Astrocyte (in vitro differentiated cells and primary cell): ENCODE results near the gene SLC39A9. TPM values are rescaled to one million over a fixed set of nuclear protein-coding genes. Genes with fewer than 3 reads are reported as not detected.
"Not testable (repeated sequence)": the region's sequence is repeated elsewhere in the genome, so short reads cannot be mapped to it uniquely, and the experiment has no call there.

Experiments
- DNase-seq: peaks from one replicate; pipeline ENCODE4 v3.0.0-alpha.2; 2010; ENCODE audit warnings: low read depth
- FAIRE-seq: peaks from 2 replicates; lab custom pipeline; 2011; peaks lifted over from hg19 to GRCh38; lab: Jason Lieb, UNC
- H2AFZ ChIP-seq: 2 replicates; pipeline ENCODE4 v1.6.0; 2012; ENCODE audit warnings: low read depth, low read length, inconsistent platforms
- H3K27ac ChIP-seq: 2 replicates; pipeline ENCODE4 v1.5.1; 2011; ENCODE audit warnings: low read depth, low read length, inconsistent platforms
- H3K27me3 ChIP-seq: 2 replicates; pipeline ENCODE4 v1.6.0; 2011; ENCODE audit warnings: low read length, inconsistent platforms; ENCODE audit not compliant: insufficient read depth
- H3K36me3 ChIP-seq: 2 replicates; pipeline ENCODE4 v1.5.1; 2011; ENCODE audit warnings: low read length, inconsistent platforms; ENCODE audit not compliant: insufficient read depth
- H3K4me1 ChIP-seq: 2 replicates; pipeline ENCODE4 v1.5.1; 2011; ENCODE audit warnings: low read length, inconsistent platforms; ENCODE audit not compliant: insufficient read depth
- H3K4me2 ChIP-seq: 2 replicates; pipeline ENCODE4 v1.6.0; 2012; ENCODE audit warnings: low read length, inconsistent platforms
- H3K4me3 ChIP-seq: 2 replicates; pipeline ENCODE4 v1.5.1; 2011; ENCODE audit warnings: low read depth, mild to moderate bottlenecking, low read length, inconsistent platforms; ENCODE audit not compliant: insufficient read depth
- H3K79me2 ChIP-seq: 2 replicates; pipeline ENCODE4 v1.6.0; 2012; ENCODE audit warnings: mild to moderate bottlenecking, low read length, inconsistent platforms; ENCODE audit not compliant: insufficient read depth
- H3K9ac ChIP-seq: 2 replicates; pipeline ENCODE4 v1.6.0; 2012; ENCODE audit warnings: mild to moderate bottlenecking, low read length, inconsistent platforms
- H3K9me3 ChIP-seq: 2 replicates; pipeline ENCODE4 v1.5.1; 2012; ENCODE audit warnings: low read depth, mild to moderate bottlenecking, low read length, inconsistent platforms; ENCODE audit not compliant: insufficient read depth
- H4K20me1 ChIP-seq: 2 replicates; pipeline ENCODE4 v1.6.0; 2012; ENCODE audit warnings: low read length, inconsistent platforms; ENCODE audit not compliant: insufficient read depth
- H3K27ac Mint-ChIP-seq: one replicate; pipeline ENCODE4 v1.8.0; 2021; ENCODE audit warnings: mild to moderate bottlenecking, mixed read lengths; ENCODE audit not compliant: unreplicated experiment
- H3K27me3 Mint-ChIP-seq: one replicate; pipeline ENCODE4 v1.8.0; 2021; ENCODE audit warnings: low read depth, mixed read lengths; ENCODE audit not compliant: unreplicated experiment
- H3K36me3 Mint-ChIP-seq: one replicate; pipeline ENCODE4 v1.8.0; 2021; ENCODE audit warnings: low read depth, mixed read lengths; ENCODE audit not compliant: unreplicated experiment
- H3K4me1 Mint-ChIP-seq: one replicate; pipeline ENCODE4 v1.8.0; 2021; ENCODE audit warnings: low read depth, mixed read lengths; ENCODE audit not compliant: unreplicated experiment
- H3K4me3 Mint-ChIP-seq: one replicate; pipeline ENCODE4 v1.8.0; 2021; ENCODE audit warnings: mild to moderate bottlenecking, moderate library complexity, mixed read lengths; ENCODE audit not compliant: unreplicated experiment
- H3K9me3 Mint-ChIP-seq: one replicate; pipeline ENCODE4 v1.8.0; 2021; ENCODE audit warnings: mild to moderate bottlenecking, mixed read lengths; ENCODE audit not compliant: unreplicated experiment
- EZH2 ChIP-seq: IDR thresholded peaks from 2 replicates; pipeline ENCODE4 v1.6.1; 2012; ENCODE audit warnings: mild to moderate bottlenecking, low read length, inconsistent platforms; ENCODE audit not compliant: insufficient read depth
- total RNA-seq: library from RNA; stranded (reverse); gene quantifications from 2 replicates; pipeline ENCODE4 v1.2.1, GENCODE V29; 2021
- TF ChIP-seq, protein P1 (sequence below): IDR thresholded peaks from 2 replicates; pipeline ENCODE4 v1.5.1; 2011; ENCODE audit warnings: low read depth, mild to moderate bottlenecking, inconsistent platforms, low read length, moderate library complexity; ENCODE audit not compliant: insufficient read depth

SLC39A9 gene
- total RNA-seq, 1 donor from 2014 or later = 69.5 TPM

DNA sequence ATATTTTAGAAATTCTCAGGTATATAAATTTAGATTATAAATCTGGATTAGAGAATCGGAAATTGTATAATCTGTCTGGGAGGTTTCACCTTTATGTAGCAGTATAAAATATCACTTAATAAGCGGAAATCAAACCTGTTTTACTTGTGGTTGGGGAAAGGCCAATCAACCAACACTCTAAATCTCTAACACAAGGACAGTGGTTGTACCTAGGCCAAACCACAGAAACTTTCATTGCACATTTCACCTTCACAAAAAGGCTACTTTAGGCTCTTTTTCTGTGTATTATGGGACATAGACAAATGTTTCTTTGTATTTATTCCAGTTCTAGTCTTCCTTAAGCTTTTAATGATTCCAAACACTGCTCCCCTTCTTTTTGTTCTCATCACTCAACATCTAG lies 20.2 kb upstream of the SLC39A9 start:
- H3K79me2 ChIP-seq = peaks cover 27% of the 10 kb centered on the region
- peaks cover 36% of the 10 kb centered on the region for H4K20me1 ChIP-seq

DNA sequence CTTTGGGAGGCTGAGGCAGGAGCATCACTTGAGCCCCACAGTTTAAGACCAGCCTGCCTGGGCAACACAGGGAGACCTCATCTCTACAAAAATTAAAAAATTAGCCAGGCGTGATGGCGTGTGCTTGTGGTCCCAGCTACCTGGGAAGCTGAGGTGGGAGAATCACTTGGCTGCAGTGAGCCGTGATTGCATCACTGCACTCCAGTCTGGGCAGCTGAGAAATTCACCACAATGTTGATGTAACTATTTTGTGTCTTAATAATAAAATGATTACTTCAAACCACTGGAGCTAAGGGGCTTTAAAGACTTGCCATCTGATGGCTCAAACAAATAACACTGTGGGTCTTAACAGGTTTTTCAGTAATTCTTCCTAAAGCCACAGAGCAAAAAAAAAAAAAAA lies 11.2 kb upstream of the SLC39A9 start:
- no peaks in the 10 kb centered on the region for H3K27me3 Mint-ChIP-seq
- no peak overlapping the region for H3K4me3 Mint-ChIP-seq
- Histone ChIP-seq H3K4me2 (no peak overlapping the region), H3K9ac (no peak overlapping the region), H4K20me1 (peaks cover 85% of the 10 kb centered on the region), H3K27ac (no peak overlapping the region), H3K9me3 (no peaks in the 10 kb centered on the region), H3K36me3 (peaks cover 40% of the 10 kb centered on the region), H3K4me1 (no peaks in the 10 kb centered on the region), H3K79me2 (peaks cover 99% of the 10 kb centered on the region), H3K27me3 (no peaks in the 10 kb centered on the region), H2AFZ (no peak overlapping the region), H3K4me3 (no peak overlapping the region)
- H3K36me3 Mint-ChIP-seq = peaks cover 7% of the 10 kb centered on the region
- peaks cover 5% of the 10 kb centered on the region for H3K4me1 Mint-ChIP-seq
- H3K9me3 Mint-ChIP-seq = no peaks in the 10 kb centered on the region
- peak overlapping the region; percentile 34 for H3K27ac Mint-ChIP-seq
- FAIRE-seq (no peak), DNase-seq (no peak)
- no peak for TF ChIP-seq EZH2

More for the DNA sequence above, 20.2 kb upstream of the SLC39A9 start:
- peaks cover 4% of the 10 kb centered on the region for H3K9me3 ChIP-seq
- no peak overlapping the region for H3K27ac ChIP-seq
- H3K4me3 ChIP-seq = no peak overlapping the region
- H3K9me3 Mint-ChIP-seq = no peaks in the 10 kb centered on the region
- TF ChIP-seq, protein P1, sequence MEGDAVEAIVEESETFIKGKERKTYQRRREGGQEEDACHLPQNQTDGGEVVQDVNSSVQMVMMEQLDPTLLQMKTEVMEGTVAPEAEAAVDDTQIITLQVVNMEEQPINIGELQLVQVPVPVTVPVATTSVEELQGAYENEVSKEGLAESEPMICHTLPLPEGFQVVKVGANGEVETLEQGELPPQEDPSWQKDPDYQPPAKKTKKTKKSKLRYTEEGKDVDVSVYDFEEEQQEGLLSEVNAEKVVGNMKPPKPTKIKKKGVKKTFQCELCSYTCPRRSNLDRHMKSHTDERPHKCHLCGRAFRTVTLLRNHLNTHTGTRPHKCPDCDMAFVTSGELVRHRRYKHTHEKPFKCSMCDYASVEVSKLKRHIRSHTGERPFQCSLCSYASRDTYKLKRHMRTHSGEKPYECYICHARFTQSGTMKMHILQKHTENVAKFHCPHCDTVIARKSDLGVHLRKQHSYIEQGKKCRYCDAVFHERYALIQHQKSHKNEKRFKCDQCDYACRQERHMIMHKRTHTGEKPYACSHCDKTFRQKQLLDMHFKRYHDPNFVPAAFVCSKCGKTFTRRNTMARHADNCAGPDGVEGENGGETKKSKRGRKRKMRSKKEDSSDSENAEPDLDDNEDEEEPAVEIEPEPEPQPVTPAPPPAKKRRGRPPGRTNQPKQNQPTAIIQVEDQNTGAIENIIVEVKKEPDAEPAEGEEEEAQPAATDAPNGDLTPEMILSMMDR = no peak
- no peak for TF ChIP-seq EZH2
- H3K4me1 Mint-ChIP-seq = peaks cover 4% of the 10 kb centered on the region
- no peak overlapping the region for H3K4me3 Mint-ChIP-seq
- no peak overlapping the region for H3K27ac Mint-ChIP-seq
- H3K4me1 ChIP-seq = no peaks in the 10 kb centered on the region
- no peaks in the 10 kb centered on the region for H3K27me3 Mint-ChIP-seq
- peaks cover 26% of the 10 kb centered on the region for H3K36me3 ChIP-seq
- no peaks in the 10 kb centered on the region for H3K27me3 ChIP-seq
- FAIRE-seq (no peak), DNase-seq (no peak)
- H3K36me3 Mint-ChIP-seq = peaks cover 17% of the 10 kb centered on the region
- no peak overlapping the region for H3K9ac ChIP-seq
- H3K4me2 ChIP-seq = no peak overlapping the region
- no peak overlapping the region for H2AFZ ChIP-seq

DNA sequence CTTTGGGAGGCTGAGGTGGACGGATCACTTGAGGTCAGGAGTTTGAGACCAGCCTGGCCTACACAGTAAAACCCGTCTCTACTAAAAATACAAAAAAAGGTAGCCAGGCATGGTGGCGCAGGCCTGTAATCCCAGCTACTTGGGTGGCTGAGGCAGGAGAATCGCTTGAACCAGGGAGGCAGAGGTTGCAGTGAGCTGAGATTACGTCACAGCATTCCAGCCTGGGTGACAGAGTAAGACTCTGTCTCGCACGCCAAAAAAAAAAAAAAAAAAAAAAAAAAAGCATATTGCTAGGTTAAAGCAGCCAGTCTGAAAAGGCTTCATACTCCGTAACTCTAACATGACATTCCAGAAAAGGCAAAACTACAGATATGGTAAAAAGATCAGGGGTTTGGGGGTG lies 7.1 kb upstream of the SLC39A9 start:
- Histone ChIP-seq H4K20me1 (peaks cover 79% of the 10 kb centered on the region), H3K79me2 (peaks cover 99% of the 10 kb centered on the region), H3K36me3 (peaks cover 49% of the 10 kb centered on the region)
- peak overlapping the region; percentile 20 for H3K4me3 Mint-ChIP-seq
- H3K27me3 ChIP-seq, H3K27me3 Mint-ChIP-seq, H3K27ac Mint-ChIP-seq, H3K9me3 ChIP-seq, H3K4me1 Mint-ChIP-seq, H3K4me3 ChIP-seq, H3K9ac ChIP-seq, H3K4me1 ChIP-seq, H3K9me3 Mint-ChIP-seq, H2AFZ ChIP-seq, H3K4me2 ChIP-seq, DNase-seq, H3K27ac ChIP-seq, FAIRE-seq: not testable (repeated sequence)
- peaks cover 14% of the 10 kb centered on the region for H3K36me3 Mint-ChIP-seq
